ENCODE results near the gene ERGIC1. TPM values are rescaled to one million over a fixed set of nuclear protein-coding genes. Genes with fewer than 3 reads are reported as not detected.

ERGIC1 gene
- total and polyA plus RNA-seq, 7 donors, result 49.9 to 116 (median 53.9) TPM

DNA sequence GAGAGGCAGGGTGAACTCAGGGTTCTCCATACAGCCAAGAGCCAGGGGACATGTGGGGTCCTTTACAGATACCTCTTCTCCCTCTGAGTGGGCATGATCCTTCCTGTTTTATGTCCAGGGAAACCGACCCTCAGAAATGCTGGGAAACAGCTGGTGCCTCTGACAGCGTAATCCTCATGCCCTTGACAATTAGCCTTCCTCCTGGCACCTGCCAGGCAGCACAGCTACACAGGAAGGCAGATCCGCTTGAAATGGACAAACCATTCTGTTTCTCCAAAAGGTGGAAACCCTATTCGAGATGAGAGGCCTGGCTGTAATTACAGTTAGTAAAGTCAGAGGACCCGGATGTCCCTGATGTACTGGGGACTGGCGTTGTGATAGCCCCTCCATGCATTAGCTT is 7.2 kb downstream of the ERGIC1 start:
- WGBS, 3 donors, result 26 to 33% (median 27%) methylated on average over 6 of the region's 6 CpGs
- Histone ChIP-seq H3K9me3 (no peaks in the 10 kb centered on the region), H3K4me3 (no peak overlapping the region), H3K36me3 (ENCODE audit: insufficient read depth in 1 of 2, low read depth in 1 of 2) (peaks cover 0 to 5% of the 10 kb centered on the region in 2 donors), H3K4me1 (peaks cover 50% of the 10 kb centered on the region), H3K27me3 (ENCODE audit: insufficient read depth in 3 of 3, low read length in 2 of 3) (no peaks in the 10 kb centered on the region), H3K27ac (peak overlapping the region; percentile 73)
- DNase-seq (no peak), ATAC-seq (peak; percentile 38 to 62 (median 52))
- TF ChIP-seq, protein P1, sequence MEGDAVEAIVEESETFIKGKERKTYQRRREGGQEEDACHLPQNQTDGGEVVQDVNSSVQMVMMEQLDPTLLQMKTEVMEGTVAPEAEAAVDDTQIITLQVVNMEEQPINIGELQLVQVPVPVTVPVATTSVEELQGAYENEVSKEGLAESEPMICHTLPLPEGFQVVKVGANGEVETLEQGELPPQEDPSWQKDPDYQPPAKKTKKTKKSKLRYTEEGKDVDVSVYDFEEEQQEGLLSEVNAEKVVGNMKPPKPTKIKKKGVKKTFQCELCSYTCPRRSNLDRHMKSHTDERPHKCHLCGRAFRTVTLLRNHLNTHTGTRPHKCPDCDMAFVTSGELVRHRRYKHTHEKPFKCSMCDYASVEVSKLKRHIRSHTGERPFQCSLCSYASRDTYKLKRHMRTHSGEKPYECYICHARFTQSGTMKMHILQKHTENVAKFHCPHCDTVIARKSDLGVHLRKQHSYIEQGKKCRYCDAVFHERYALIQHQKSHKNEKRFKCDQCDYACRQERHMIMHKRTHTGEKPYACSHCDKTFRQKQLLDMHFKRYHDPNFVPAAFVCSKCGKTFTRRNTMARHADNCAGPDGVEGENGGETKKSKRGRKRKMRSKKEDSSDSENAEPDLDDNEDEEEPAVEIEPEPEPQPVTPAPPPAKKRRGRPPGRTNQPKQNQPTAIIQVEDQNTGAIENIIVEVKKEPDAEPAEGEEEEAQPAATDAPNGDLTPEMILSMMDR (IDR thresholded peaks at IDR 0.05), result no peak
- intact Hi-C loops (cut with DNase I), result no loop called here

DNA sequence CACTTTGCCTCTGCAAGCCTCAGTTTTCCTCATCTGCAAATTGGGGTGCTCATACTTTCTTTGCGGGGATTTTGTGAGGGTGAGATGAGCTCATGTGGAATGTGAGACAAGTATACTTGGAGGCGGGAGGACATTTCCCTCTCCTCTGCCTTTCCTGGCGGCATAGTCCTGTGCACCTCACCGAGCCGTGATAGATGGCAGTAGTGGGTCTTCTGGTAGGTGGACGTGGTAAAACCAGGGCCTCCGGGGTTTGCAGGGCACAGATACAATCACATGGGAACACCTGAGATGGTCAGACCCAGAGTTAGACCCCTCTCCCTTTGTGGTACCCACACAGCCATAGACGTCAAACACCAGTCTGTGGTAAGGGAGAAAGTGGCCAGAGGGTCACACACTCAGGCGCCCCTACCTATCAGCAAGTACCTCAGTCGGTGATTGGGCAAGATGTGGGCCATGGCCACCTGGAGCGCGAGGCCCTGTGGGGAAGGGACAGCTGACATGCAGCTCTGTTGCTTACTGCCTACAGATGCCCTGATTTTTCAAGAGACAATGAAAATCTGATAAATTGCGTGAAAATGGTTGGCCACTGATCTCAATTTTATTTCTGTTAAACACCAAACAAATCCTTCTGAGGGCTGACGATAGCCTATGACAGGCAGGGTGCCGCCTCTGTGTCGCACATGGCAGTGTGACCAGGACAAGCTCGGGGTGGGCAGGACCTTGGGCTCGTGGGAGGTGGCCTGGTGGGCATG is 9.9 kb downstream of the ERGIC1 start:
- whole genome bisulfite sequencing, 3 donors, result 83 to 93% (median 86%) methylated on average over 18 of the region's 18 CpGs
- Histone ChIP-seq H3K4me1 (peaks cover 50% of the 10 kb centered on the region), H3K27ac (no peak overlapping the region), H3K36me3 (ENCODE audit: insufficient read depth in 1 of 2, low read depth in 1 of 2) (peaks cover 0 to 5% of the 10 kb centered on the region in 2 donors), H3K4me3 (no peak overlapping the region), H3K27me3 (ENCODE audit: insufficient read depth in 3 of 3, low read length in 2 of 3) (no peaks in the 10 kb centered on the region), H3K9me3 (no peaks in the 10 kb centered on the region)
- DNase-seq, result no peak
- TF ChIP-seq, protein P1 (IDR thresholded peaks at IDR 0.05), result no peak
- ATAC-seq, result no peak
- intact Hi-C loops (cut with DNase I), result no loop called here

DNA sequence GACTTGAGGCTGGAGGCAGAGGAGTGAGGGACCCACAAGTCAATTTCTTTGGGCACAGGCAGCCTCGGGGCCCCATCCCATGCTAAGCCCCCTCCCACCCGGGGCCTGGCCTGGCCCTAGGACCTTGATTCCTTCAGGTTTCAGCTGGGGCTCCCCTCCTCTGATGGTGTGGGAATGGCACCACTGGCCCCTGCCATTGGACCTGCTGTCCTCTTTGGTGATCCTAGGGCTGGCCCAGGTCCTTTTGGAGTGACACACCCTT is 10.5 kb downstream of the ERGIC1 start:
- Histone ChIP-seq H3K27me3 (ENCODE audit: insufficient read depth in 3 of 3, low read length in 2 of 3) (no peaks in the 10 kb centered on the region), H3K27ac (no peak overlapping the region), H3K4me1 (peaks cover 52% of the 10 kb centered on the region), H3K4me3 (no peak overlapping the region), H3K36me3 (ENCODE audit: insufficient read depth in 1 of 2, low read depth in 1 of 2) (peaks cover 0 to 5% of the 10 kb centered on the region in 2 donors), H3K9me3 (no peaks in the 10 kb centered on the region)
- ATAC-seq (no peak), DNase-seq (no peak)
- 75 to 84% (median 80%) methylated on average over 2 of the region's 2 CpGs for WGBS, 3 donors
- intact Hi-C loops (cut with DNase I), result no loop called here
- TF ChIP-seq, protein P1 (IDR thresholded peaks at IDR 0.05), result no peak

DNA sequence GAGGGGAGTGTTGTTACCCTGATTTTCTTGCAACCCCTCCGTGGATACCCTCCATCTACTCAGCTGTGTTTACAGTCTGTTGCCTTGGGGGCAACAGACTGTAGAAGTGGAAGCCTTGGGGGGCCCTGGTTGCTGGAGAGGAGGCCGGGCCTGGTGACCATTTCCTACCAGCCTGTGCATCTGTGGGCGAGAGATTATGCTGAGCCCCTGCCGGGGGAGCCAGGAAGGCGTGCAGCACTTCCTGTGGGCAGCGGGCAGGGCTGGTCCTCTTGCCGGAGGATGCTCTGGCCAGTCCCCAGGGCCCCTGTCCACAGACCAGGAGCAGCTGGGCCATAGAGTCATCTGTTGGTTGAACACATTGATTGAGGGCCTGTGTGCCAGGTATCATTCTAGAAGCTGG is 11.1 kb downstream of the ERGIC1 start:
- no peaks in the 10 kb centered on the region for H3K27me3 ChIP-seq (ENCODE audit: insufficient read depth in 3 of 3, low read length in 2 of 3)
- no peak overlapping the region for H3K4me3 ChIP-seq
- no peak for ATAC-seq
- peaks cover 0 to 5% of the 10 kb centered on the region in 2 donors for H3K36me3 ChIP-seq (ENCODE audit: insufficient read depth in 1 of 2, low read depth in 1 of 2)
- peaks cover 52% of the 10 kb centered on the region for H3K4me1 ChIP-seq
- DNase-seq, result no peak
- intact Hi-C loops (cut with DNase I), result no loop called here
- H3K9me3 ChIP-seq, result no peaks in the 10 kb centered on the region
- TF ChIP-seq, protein P1 (IDR thresholded peaks at IDR 0.05), result no peak
- WGBS, 3 donors, result 47 to 62% (median 55%) methylated on average over 7 of the region's 7 CpGs
- no peak overlapping the region for H3K27ac ChIP-seq

DNA sequence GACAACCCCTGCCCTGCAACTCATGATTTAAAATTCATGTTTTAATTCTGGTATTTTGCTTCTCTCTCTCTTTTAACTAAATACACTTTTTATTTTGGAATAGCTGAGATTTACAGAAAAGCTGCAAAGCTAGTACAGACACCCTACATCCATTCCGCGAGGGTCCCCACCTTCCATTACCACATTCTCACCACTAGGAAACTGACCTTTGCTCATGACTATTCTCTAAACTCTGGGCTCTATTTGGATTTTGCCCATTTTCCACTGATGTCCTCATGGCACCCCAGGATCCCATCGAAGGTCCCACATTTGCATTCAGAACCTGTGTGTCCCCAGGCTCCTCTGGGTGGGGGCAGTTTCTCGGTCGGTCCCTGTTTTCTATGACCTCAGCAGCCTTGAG is 11.5 kb downstream of the ERGIC1 start:
- peaks cover 49% of the 10 kb centered on the region for H3K4me1 ChIP-seq
- no peaks in the 10 kb centered on the region for H3K9me3 ChIP-seq
- intact Hi-C loops (cut with DNase I), result no loop called here
- no peaks in the 10 kb centered on the region for H3K27me3 ChIP-seq (ENCODE audit: insufficient read depth in 3 of 3, low read length in 2 of 3)
- no peak overlapping the region for H3K27ac ChIP-seq
- 88 to 94% (median 91%) methylated on average over 5 of the region's 5 CpGs for WGBS, 3 donors
- TF ChIP-seq, protein P1 (IDR thresholded peaks at IDR 0.05), result no peak
- H3K36me3 ChIP-seq (ENCODE audit: insufficient read depth in 1 of 2, low read depth in 1 of 2), result peaks cover 0 to 5% of the 10 kb centered on the region in 2 donors
- DNase-seq (no peak), ATAC-seq (no peak)
- no peak overlapping the region for H3K4me3 ChIP-seq
